ENCODE data around the gene RERE.

DNA sequence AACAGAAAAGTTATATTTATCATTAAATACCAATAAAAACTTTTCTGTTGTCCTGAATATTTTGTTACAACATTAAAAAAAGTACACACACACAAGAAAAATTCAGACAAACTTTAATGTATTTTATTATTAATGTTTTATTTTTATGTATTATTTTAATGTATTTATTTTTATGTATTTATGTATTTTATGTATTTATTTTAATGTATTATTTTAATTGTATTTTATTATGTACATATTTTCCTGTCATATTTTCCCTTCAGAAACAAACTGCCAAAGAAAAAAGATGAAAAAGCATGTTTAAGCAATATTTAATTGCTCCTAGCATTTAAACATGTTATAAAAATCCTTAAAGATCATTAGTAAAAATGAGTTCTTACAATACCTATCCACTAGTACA, 222.1 kb downstream of the RERE start:
- TF ChIP-seq POLR2A (IDR thresholded peaks at IDR 0.05) = no peak
- TF ChIP-seq, protein P1, sequence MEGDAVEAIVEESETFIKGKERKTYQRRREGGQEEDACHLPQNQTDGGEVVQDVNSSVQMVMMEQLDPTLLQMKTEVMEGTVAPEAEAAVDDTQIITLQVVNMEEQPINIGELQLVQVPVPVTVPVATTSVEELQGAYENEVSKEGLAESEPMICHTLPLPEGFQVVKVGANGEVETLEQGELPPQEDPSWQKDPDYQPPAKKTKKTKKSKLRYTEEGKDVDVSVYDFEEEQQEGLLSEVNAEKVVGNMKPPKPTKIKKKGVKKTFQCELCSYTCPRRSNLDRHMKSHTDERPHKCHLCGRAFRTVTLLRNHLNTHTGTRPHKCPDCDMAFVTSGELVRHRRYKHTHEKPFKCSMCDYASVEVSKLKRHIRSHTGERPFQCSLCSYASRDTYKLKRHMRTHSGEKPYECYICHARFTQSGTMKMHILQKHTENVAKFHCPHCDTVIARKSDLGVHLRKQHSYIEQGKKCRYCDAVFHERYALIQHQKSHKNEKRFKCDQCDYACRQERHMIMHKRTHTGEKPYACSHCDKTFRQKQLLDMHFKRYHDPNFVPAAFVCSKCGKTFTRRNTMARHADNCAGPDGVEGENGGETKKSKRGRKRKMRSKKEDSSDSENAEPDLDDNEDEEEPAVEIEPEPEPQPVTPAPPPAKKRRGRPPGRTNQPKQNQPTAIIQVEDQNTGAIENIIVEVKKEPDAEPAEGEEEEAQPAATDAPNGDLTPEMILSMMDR (IDR thresholded peaks at IDR 0.05) = no peak

Measured in body of pancreas (tissue), 4 donors.